HCT116 (cell line): Measurements from ENCODE around the gene PTPRZ1. TPM values are rescaled to one million over a fixed set of nuclear protein-coding genes. Genes with fewer than 3 reads are reported as not detected.

Experiments used
- ATAC-seq: fragments of 200-7000 bp; cut with Tn5 transposase; 2 replicates; pipeline ENCODE4 v1.9.1; 2020; ENCODE audit warnings: mild to moderate bottlenecking, moderate library complexity
- BruUV-seq: library from RNA; stranded (reverse); fragments of 400-500 nt; replicated peaks from 2 replicates; lab custom pipeline; 2021; lab: Mats Ljungman, UMichigan
- CTCF ChIA-PET: fragments of 300-600 bp; sonication (Branson Sonifier 250); formaldehyde crosslinking; loops from one replicate; lab custom pipeline; 2021; ENCODE audit warnings: antibody characterized with exemption; lab: Charles Lee
- POLR2A ChIA-PET: fragments of 300-600, 350-600 bp; sonication (Branson Sonifier 250); formaldehyde crosslinking; loops from one replicate; lab custom pipeline; 2021; ENCODE audit warnings: antibody characterized with exemption; lab: Charles Lee
- RAD21 ChIA-PET, 2 experiments: fragments of 300-600 bp; sonication (Branson Sonifier 250); formaldehyde crosslinking; loops; one replicate each; lab custom pipeline; 2023; ENCODE audit warnings: low total read pairs in 2 of 2; ENCODE audit not compliant: uncharacterized antibody in 2 of 2, unreplicated experiment in 2 of 2, low non-redundant PET in 1 of 2; lab: Charles Lee
- DNase-seq: peaks from one replicate; pipeline ENCODE4 v3.0.0-alpha.2; 2010; ENCODE audit warnings: low read depth, low spot score
- H2AFZ ChIP-seq: fragments of 200-600 bp; shearing (Covaris generic), sonication (generic); 2 replicates; pipeline ENCODE4 v1.6.1; 2017; ENCODE audit warnings: low read depth, mixed run types, mixed read lengths, antibody characterized with exemption, low read length; ENCODE audit not compliant: poor library complexity, severe bottlenecking
- H3K27ac ChIP-seq: 2 replicates; pipeline ENCODE4 v1.5.1; 2012; ENCODE audit warnings: low read depth, low read length
- H3K27me3 ChIP-seq: fragments of 200-600 bp; sonication (generic); 2 replicates; pipeline ENCODE4 v1.6.1; 2016; ENCODE audit warnings: mixed run types, low read length, mixed read lengths; ENCODE audit not compliant: insufficient read depth
- H3K36me3 ChIP-seq, 2 experiments: fragments of 200-500 bp in 1 of 2; fragments of 200-600 bp in 1 of 2; sonication (Bioruptor generic) in 1 of 2; sonication (generic) in 1 of 2; 2 replicates each; pipeline versions ENCODE4 v1.5.1 to v1.6.1; 2014 to 2016; ENCODE audit warnings: low read length in 2 of 2, inconsistent platforms in 1 of 2, mixed read lengths in 1 of 2, mixed run types in 1 of 2; ENCODE audit not compliant: insufficient read depth in 2 of 2, control insufficient read depth in 1 of 2
- H3K4me1 ChIP-seq, 2 experiments: fragments of 200-600 bp in 1 of 2; sonication (generic) in 1 of 2; 2 replicates each; pipeline versions ENCODE4 v1.5.1 to v1.6.1; 2012 to 2017; ENCODE audit warnings: low read length in 2 of 2, inconsistent platforms in 1 of 2, mild to moderate bottlenecking in 1 of 2, mixed read lengths in 1 of 2, mixed run types in 1 of 2, moderate library complexity in 1 of 2; ENCODE audit not compliant: insufficient read depth in 2 of 2, control insufficient read depth in 1 of 2
- H3K4me2 ChIP-seq: fragments of 200-600 bp; sonication (generic); 2 replicates; pipeline ENCODE4 v1.6.1; 2017; ENCODE audit warnings: mixed run types, low read length, mixed read lengths
- H3K4me3 ChIP-seq, 2 experiments: fragments of 200-600 bp in 1 of 2; sonication (generic) in 1 of 2; replicated peaks in 1 of 2; 2 replicates each; pipeline ENCODE4 v1.5.1; 2011 to 2016; ENCODE audit warnings: low read length in 2 of 2, control low read depth in 1 of 2, low read depth in 1 of 2, mild to moderate bottlenecking in 1 of 2, mixed read lengths in 1 of 2, mixed run types in 1 of 2
- H3K79me2 ChIP-seq: fragments of 200-600 bp; sonication (generic); 2 replicates; pipeline ENCODE4 v1.6.1; 2017; ENCODE audit warnings: mild to moderate bottlenecking, mixed run types, low read length, moderate library complexity, mixed read lengths; ENCODE audit not compliant: insufficient read depth
- H3K9ac ChIP-seq: fragments of 200-600 bp; sonication (generic); 2 replicates; pipeline ENCODE4 v1.6.1; 2016; ENCODE audit warnings: low read length, mixed read lengths
- H3K9me2 ChIP-seq: fragments of 200-600 bp; sonication (generic), shearing (Covaris generic); 2 replicates; pipeline ENCODE4 v1.6.1; 2017; ENCODE audit warnings: mixed run types, mild to moderate bottlenecking, moderate library complexity; ENCODE audit not compliant: insufficient read depth
- H3K9me3 ChIP-seq, 2 experiments: fragments of 200-500 bp in 1 of 2; fragments of 200-600 bp in 1 of 2; sonication (Bioruptor generic) in 1 of 2; sonication (generic) in 1 of 2; 2 replicates each; pipeline ENCODE4 v1.6.1; 2014 to 2017; ENCODE audit warnings: low read length in 2 of 2, mixed read lengths in 2 of 2, inconsistent platforms in 1 of 2, low read depth in 1 of 2, mild to moderate bottlenecking in 1 of 2, mixed run types in 1 of 2, moderate library complexity in 1 of 2; ENCODE audit not compliant: control insufficient read depth in 1 of 2, insufficient read depth in 1 of 2
- H4K20me1 ChIP-seq: fragments of 200-600 bp; sonication (generic), shearing (Covaris generic); 2 replicates; pipeline ENCODE4 v1.6.1; 2017; ENCODE audit warnings: mixed run types, mild to moderate bottlenecking, moderate library complexity; ENCODE audit not compliant: insufficient read depth
- ELF1 ChIP-seq: IDR thresholded peaks from 2 replicates; pipeline ENCODE4 v1.6.1; 2012; ENCODE audit warnings: low read depth, borderline replicate concordance
- EZH2phosphoT487 ChIP-seq: fragments of 200-600 bp; IDR thresholded peaks from 2 replicates; pipeline ENCODE4 v1.6.1; 2018; ENCODE audit warnings: antibody characterized with exemption, borderline replicate concordance
- FOSL1 ChIP-seq: IDR thresholded peaks from 2 replicates; pipeline ENCODE4 v1.6.1; 2012; ENCODE audit warnings: low read depth
- POLR2A ChIP-seq: IDR thresholded peaks from 2 replicates; pipeline ENCODE4 v1.7.0; 2011; ENCODE audit warnings: borderline replicate concordance; ENCODE audit not compliant: insufficient read depth, insufficient read length; ENCODE audit errors: extremely low read depth
- POLR2AphosphoS5 ChIP-seq: IDR thresholded peaks from 2 replicates; pipeline ENCODE4 v1.6.1; 2011; ENCODE audit warnings: mild to moderate bottlenecking, low read depth, low read length, moderate library complexity
- RAD21 ChIP-seq: IDR thresholded peaks from 2 replicates; pipeline ENCODE4 v1.6.1; 2012; ENCODE audit warnings: low read depth, mild to moderate bottlenecking
- SP1 ChIP-seq: IDR thresholded peaks from 2 replicates; pipeline ENCODE4 v1.6.1; 2012; ENCODE audit warnings: low read depth
- TCF7L2 ChIP-seq: IDR thresholded peaks from 2 replicates; pipeline ENCODE4 v1.7.0; 2011; ENCODE audit warnings: borderline replicate concordance, inconsistent platforms; ENCODE audit not compliant: insufficient read depth, insufficient read length; ENCODE audit errors: extremely low read depth
- ZNF274 ChIP-seq: fragments of 200-500 bp; sonication (Bioruptor generic); IDR thresholded peaks from 2 replicates; pipeline ENCODE4 v1.6.1; 2014; ENCODE audit warnings: mild to moderate bottlenecking, low read depth, low read length, inconsistent platforms
- intact Hi-C: fragments of 100-400 bp; cut with micrococcal nuclease; formaldehyde crosslinking; loops from 2 replicates; pipeline ENCODE4 v1.10.0; 2022
- total RNA-seq: library from RNA; stranded (reverse); gene quantifications from one replicate; pipeline ENCODE4 v1.2.1, GENCODE V29; 2021; ENCODE audit not compliant: unreplicated experiment
- TF ChIP-seq, protein P1 (sequence below): IDR thresholded peaks from 2 replicates; pipeline ENCODE4 v1.6.1; 2012; ENCODE audit warnings: low read depth
- TF ChIP-seq, protein P2 (sequence below): IDR thresholded peaks from 2 replicates; pipeline ENCODE4 v1.6.1; 2011; ENCODE audit warnings: mild to moderate bottlenecking, low read length, moderate library complexity; ENCODE audit not compliant: insufficient replicate concordance; ENCODE audit errors: extremely low read depth
- TF ChIP-seq, protein P3 (sequence below), 3 experiments: fragments of 200-600 bp in 1 of 3; sonication (generic) in 1 of 3; IDR thresholded peaks in 2 of 3; conservative IDR thresholded peaks in 1 of 3; 2 replicates each; pipeline ENCODE4 v1.5.1; 2012 to 2017; ENCODE audit warnings: low read depth in 2 of 3, low read length in 2 of 3, antibody characterized with exemption in 1 of 3, borderline replicate concordance in 1 of 3, control low read depth in 1 of 3, mild to moderate bottlenecking in 1 of 3, mixed read lengths in 1 of 3, mixed run types in 1 of 3, moderate library complexity in 1 of 3; ENCODE audit not compliant: insufficient read depth in 1 of 3

The PTPRZ1 gene
- total RNA-seq, 1 experiment from 2014 or later: 0.25 TPM

DNA sequence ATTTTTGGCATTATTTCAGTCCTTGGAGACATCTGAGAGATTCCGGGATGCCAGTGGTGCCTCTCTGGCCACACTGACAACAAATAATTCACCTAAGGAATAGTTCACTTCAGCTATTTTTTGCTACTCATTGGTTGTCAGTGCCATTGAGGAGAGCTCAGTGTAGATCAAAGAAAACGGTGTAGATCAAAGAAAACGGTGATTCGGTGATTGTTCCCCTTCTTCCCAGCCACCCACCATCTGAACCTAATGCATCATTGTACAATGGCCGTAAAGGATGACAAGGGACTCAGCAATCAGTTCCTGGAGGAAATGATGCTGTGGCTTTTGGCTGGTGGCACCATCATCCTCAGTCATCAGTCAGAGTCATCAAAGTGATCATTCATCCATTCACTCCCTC, 80.6 kb downstream of the PTPRZ1 start:
- Histone ChIP-seq H3K9ac (no peak overlapping the region), H3K4me2 (no peak overlapping the region), H3K4me1 (no peaks in the 10 kb centered on the region), H3K4me3 (no peak overlapping the region), H3K79me2 (no peaks in the 10 kb centered on the region), H3K27me3 (no peaks in the 10 kb centered on the region), H3K9me3 (no peaks in the 10 kb centered on the region), H2AFZ (no peak overlapping the region), H4K20me1 (no peaks in the 10 kb centered on the region), H3K9me2 (no peaks in the 10 kb centered on the region), H3K27ac (no peak overlapping the region), H3K36me3 (no peaks in the 10 kb centered on the region)
- TF ChIP-seq POLR2AphosphoS5: no peak
- no peak for TF ChIP-seq RAD21
- TF ChIP-seq SP1: no peak
- TF ChIP-seq, protein P1, sequence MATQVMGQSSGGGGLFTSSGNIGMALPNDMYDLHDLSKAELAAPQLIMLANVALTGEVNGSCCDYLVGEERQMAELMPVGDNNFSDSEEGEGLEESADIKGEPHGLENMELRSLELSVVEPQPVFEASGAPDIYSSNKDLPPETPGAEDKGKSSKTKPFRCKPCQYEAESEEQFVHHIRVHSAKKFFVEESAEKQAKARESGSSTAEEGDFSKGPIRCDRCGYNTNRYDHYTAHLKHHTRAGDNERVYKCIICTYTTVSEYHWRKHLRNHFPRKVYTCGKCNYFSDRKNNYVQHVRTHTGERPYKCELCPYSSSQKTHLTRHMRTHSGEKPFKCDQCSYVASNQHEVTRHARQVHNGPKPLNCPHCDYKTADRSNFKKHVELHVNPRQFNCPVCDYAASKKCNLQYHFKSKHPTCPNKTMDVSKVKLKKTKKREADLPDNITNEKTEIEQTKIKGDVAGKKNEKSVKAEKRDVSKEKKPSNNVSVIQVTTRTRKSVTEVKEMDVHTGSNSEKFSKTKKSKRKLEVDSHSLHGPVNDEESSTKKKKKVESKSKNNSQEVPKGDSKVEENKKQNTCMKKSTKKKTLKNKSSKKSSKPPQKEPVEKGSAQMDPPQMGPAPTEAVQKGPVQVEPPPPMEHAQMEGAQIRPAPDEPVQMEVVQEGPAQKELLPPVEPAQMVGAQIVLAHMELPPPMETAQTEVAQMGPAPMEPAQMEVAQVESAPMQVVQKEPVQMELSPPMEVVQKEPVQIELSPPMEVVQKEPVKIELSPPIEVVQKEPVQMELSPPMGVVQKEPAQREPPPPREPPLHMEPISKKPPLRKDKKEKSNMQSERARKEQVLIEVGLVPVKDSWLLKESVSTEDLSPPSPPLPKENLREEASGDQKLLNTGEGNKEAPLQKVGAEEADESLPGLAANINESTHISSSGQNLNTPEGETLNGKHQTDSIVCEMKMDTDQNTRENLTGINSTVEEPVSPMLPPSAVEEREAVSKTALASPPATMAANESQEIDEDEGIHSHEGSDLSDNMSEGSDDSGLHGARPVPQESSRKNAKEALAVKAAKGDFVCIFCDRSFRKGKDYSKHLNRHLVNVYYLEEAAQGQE: no peak
- no peak for TF ChIP-seq FOSL1
- TF ChIP-seq, protein P2, sequence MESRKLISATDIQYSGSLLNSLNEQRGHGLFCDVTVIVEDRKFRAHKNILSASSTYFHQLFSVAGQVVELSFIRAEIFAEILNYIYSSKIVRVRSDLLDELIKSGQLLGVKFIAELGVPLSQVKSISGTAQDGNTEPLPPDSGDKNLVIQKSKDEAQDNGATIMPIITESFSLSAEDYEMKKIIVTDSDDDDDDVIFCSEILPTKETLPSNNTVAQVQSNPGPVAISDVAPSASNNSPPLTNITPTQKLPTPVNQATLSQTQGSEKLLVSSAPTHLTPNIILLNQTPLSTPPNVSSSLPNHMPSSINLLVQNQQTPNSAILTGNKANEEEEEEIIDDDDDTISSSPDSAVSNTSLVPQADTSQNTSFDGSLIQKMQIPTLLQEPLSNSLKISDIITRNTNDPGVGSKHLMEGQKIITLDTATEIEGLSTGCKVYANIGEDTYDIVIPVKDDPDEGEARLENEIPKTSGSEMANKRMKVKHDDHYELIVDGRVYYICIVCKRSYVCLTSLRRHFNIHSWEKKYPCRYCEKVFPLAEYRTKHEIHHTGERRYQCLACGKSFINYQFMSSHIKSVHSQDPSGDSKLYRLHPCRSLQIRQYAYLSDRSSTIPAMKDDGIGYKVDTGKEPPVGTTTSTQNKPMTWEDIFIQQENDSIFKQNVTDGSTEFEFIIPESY: no peak
- no peak for TF ChIP-seq ELF1
- TF ChIP-seq TCF7L2: no peak
- TF ChIP-seq POLR2A: no peak
- no peak for TF ChIP-seq ZNF274
- TF ChIP-seq EZH2phosphoT487: no peak
- TF ChIP-seq, protein P3, sequence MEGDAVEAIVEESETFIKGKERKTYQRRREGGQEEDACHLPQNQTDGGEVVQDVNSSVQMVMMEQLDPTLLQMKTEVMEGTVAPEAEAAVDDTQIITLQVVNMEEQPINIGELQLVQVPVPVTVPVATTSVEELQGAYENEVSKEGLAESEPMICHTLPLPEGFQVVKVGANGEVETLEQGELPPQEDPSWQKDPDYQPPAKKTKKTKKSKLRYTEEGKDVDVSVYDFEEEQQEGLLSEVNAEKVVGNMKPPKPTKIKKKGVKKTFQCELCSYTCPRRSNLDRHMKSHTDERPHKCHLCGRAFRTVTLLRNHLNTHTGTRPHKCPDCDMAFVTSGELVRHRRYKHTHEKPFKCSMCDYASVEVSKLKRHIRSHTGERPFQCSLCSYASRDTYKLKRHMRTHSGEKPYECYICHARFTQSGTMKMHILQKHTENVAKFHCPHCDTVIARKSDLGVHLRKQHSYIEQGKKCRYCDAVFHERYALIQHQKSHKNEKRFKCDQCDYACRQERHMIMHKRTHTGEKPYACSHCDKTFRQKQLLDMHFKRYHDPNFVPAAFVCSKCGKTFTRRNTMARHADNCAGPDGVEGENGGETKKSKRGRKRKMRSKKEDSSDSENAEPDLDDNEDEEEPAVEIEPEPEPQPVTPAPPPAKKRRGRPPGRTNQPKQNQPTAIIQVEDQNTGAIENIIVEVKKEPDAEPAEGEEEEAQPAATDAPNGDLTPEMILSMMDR (IDR thresholded peaks at IDR 0.05 in 2 of 3, conservative IDR thresholded peaks at IDR 0.05 in 1 of 3; ENCODE audit: borderline replicate concordance in 1 of 3, insufficient read depth in 1 of 3, low read depth in 2 of 3, low read length in 2 of 3): no peak
- no peak for ATAC-seq
- RAD21 ChIA-PET: no interaction called here
- POLR2A ChIA-PET: no interaction called here
- intact Hi-C loops: no loop called here
- BruUV-seq: no TSS peak
- CTCF ChIA-PET: no interaction called here
- DNase-seq: no peak
